A549 (cell line): ENCODE measurements around the gene TGIF1.

Experiments
- JUN ChIP-seq, 2 experiments: fragments of >200 bp; sonication (Bioruptor Twin); formaldehyde crosslinking; IDR thresholded peaks; 2 replicates in 1 of 2; 3 replicates in 1 of 2; pipeline ENCODE4 v1.6.1; 2016 to 2017
- POLR2A ChIP-seq: IDR thresholded peaks from 2 replicates; pipeline ENCODE4 v1.6.1; 2012; ENCODE audit warnings: mild to moderate bottlenecking, low read length
- RAD21 ChIP-seq, 2 experiments: fragments of >200 bp in 1 of 2; sonication (Bioruptor Twin) in 1 of 2; formaldehyde crosslinking in 1 of 2; IDR thresholded peaks in 1 of 2; conservative IDR thresholded peaks in 1 of 2; 2 replicates in 1 of 2; 3 replicates in 1 of 2; pipeline ENCODE4 v1.6.1; 2012 to 2018; ENCODE audit warnings: inconsistent platforms in 1 of 2
- RNF2 ChIP-seq: fragments of 200-600 bp; sonication (generic); IDR thresholded peaks from 2 replicates; pipeline ENCODE4 v1.6.1; 2016; ENCODE audit warnings: low read depth, mild to moderate bottlenecking, antibody characterized with exemption, moderate library complexity, borderline replicate concordance
- TF ChIP-seq, protein P1 (sequence below): fragments of >200 bp; sonication (Bioruptor Twin); formaldehyde crosslinking; IDR thresholded peaks from 3 replicates; pipeline ENCODE4 v1.5.1; 2016
- TF ChIP-seq, protein P2 (sequence below): fragments of 150-350 bp; IDR thresholded peaks from 2 replicates; pipeline ENCODE4 v1.6.1; 2014; ENCODE audit warnings: low read depth, mild to moderate bottlenecking, low read length
- TF ChIP-seq, protein P3 (sequence below): fragments of 200-600 bp; sonication (generic); IDR thresholded peaks from 2 replicates; pipeline ENCODE4 v1.6.1; 2016; ENCODE audit warnings: antibody characterized with exemption, mild to moderate bottlenecking, moderate library complexity
- TF ChIP-seq, protein P4 (sequence below): IDR thresholded peaks from 2 replicates; pipeline ENCODE4 v1.6.1; 2012; ENCODE audit warnings: low read depth, borderline replicate concordance
- TF ChIP-seq, protein P5 (sequence below): fragments of 250-450 bp; sonication (Bioruptor Pico); IDR thresholded peaks from 2 replicates; pipeline ENCODE4 v1.5.0; 2021; ENCODE audit warnings: mild to moderate bottlenecking, moderate library complexity, borderline replicate concordance

DNA sequence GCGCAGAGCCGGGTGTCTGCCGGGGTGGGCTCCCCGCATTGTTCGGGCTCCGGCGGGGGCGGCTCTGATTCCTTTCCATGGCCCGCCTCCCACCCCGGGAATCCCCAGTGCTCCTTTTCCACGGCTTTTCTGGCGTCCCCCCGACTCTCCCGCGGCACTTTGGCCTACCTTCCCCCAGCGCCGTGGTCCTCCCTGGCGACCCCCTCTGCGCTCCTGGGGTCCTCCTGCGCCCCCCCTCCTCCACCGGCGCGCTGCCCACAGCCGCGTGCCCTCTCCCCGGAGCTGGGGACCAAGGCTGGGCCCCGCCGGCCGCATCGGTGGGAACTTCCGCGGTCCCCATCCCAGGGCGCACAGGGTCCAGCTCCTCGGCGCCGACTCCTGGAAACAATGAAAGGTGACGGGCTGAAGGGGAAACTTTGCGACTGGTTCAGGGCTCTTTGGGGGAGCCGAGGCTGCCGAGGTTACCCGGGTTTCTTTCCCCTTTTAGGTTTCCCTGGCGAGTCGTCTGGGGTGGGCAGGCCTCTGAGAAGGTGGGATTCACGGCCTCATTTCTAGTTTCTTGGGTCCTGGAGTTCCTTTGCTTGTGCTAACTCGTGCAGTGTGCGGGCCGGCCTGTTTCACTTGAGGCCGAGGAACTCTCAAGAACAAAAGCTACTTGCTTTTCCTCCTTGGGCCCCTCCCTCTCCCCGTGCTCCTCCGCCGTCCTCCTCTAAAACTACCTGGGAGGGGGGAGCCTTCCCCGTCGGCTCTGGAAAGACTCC, 2.2 kb downstream of the TGIF1 start:
- TF ChIP-seq JUN (IDR thresholded peaks at IDR 0.05) (peak in 1 of 2 experiments; percentile 35; a peak in 2 of 5 replicates), POLR2A (no peak), RNF2 (no peak), RAD21 (conservative IDR thresholded peaks at IDR 0.05 in 1 of 2, IDR thresholded peaks at IDR 0.05 in 1 of 2) (no peak)
- TF ChIP-seq, protein P1, sequence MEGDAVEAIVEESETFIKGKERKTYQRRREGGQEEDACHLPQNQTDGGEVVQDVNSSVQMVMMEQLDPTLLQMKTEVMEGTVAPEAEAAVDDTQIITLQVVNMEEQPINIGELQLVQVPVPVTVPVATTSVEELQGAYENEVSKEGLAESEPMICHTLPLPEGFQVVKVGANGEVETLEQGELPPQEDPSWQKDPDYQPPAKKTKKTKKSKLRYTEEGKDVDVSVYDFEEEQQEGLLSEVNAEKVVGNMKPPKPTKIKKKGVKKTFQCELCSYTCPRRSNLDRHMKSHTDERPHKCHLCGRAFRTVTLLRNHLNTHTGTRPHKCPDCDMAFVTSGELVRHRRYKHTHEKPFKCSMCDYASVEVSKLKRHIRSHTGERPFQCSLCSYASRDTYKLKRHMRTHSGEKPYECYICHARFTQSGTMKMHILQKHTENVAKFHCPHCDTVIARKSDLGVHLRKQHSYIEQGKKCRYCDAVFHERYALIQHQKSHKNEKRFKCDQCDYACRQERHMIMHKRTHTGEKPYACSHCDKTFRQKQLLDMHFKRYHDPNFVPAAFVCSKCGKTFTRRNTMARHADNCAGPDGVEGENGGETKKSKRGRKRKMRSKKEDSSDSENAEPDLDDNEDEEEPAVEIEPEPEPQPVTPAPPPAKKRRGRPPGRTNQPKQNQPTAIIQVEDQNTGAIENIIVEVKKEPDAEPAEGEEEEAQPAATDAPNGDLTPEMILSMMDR = no peak
- TF ChIP-seq, protein P2, sequence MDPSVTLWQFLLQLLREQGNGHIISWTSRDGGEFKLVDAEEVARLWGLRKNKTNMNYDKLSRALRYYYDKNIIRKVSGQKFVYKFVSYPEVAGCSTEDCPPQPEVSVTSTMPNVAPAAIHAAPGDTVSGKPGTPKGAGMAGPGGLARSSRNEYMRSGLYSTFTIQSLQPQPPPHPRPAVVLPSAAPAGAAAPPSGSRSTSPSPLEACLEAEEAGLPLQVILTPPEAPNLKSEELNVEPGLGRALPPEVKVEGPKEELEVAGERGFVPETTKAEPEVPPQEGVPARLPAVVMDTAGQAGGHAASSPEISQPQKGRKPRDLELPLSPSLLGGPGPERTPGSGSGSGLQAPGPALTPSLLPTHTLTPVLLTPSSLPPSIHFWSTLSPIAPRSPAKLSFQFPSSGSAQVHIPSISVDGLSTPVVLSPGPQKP = no peak
- TF ChIP-seq, protein P3, sequence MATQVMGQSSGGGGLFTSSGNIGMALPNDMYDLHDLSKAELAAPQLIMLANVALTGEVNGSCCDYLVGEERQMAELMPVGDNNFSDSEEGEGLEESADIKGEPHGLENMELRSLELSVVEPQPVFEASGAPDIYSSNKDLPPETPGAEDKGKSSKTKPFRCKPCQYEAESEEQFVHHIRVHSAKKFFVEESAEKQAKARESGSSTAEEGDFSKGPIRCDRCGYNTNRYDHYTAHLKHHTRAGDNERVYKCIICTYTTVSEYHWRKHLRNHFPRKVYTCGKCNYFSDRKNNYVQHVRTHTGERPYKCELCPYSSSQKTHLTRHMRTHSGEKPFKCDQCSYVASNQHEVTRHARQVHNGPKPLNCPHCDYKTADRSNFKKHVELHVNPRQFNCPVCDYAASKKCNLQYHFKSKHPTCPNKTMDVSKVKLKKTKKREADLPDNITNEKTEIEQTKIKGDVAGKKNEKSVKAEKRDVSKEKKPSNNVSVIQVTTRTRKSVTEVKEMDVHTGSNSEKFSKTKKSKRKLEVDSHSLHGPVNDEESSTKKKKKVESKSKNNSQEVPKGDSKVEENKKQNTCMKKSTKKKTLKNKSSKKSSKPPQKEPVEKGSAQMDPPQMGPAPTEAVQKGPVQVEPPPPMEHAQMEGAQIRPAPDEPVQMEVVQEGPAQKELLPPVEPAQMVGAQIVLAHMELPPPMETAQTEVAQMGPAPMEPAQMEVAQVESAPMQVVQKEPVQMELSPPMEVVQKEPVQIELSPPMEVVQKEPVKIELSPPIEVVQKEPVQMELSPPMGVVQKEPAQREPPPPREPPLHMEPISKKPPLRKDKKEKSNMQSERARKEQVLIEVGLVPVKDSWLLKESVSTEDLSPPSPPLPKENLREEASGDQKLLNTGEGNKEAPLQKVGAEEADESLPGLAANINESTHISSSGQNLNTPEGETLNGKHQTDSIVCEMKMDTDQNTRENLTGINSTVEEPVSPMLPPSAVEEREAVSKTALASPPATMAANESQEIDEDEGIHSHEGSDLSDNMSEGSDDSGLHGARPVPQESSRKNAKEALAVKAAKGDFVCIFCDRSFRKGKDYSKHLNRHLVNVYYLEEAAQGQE = no peak; the same call in 1 of the 2 replicates
- TF ChIP-seq, protein P4, sequence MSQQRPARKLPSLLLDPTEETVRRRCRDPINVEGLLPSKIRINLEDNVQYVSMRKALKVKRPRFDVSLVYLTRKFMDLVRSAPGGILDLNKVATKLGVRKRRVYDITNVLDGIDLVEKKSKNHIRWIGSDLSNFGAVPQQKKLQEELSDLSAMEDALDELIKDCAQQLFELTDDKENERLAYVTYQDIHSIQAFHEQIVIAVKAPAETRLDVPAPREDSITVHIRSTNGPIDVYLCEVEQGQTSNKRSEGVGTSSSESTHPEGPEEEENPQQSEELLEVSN = 0 out of 2 replicates have a peak, but pooled peaks have one; percentile 40
- TF ChIP-seq, protein P5, sequence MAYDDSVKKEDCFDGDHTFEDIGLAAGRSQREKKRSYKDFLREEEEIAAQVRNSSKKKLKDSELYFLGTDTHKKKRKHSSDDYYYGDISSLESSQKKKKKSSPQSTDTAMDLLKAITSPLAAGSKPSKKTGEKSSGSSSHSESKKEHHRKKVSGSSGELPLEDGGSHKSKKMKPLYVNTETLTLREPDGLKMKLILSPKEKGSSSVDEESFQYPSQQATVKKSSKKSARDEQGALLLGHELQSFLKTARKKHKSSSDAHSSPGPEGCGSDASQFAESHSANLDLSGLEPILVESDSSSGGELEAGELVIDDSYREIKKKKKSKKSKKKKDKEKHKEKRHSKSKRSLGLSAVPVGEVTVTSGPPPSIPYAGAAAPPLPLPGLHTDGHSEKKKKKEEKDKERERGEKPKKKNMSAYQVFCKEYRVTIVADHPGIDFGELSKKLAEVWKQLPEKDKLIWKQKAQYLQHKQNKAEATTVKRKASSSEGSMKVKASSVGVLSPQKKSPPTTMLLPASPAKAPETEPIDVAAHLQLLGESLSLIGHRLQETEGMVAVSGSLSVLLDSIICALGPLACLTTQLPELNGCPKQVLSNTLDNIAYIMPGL (CRISPR knock-in tag) = no peak
